ENCODE measurements around the gene NIPSNAP2. TPM values are rescaled to one million over a fixed set of nuclear protein-coding genes. Genes with fewer than 3 reads are reported as not detected.

The NIPSNAP2 gene
- total and polyA plus RNA-seq, 2 of the 13 experiments (the other 11 are each of a cell fraction or from before 2014, with no cell fraction given) = 40.3 to 61.5 TPM

GRCh38 chr7:55951637-55952351 is 12.6 kb upstream of the NIPSNAP2 start, which contains the start of gene MRPS17 (continued):
- peak; percentile 80 for TF ChIP-seq UBTF (CRISPR knock-in tag; IDR thresholded peaks at IDR 0.05)
- TF ChIP-seq ZNF512B (CRISPR knock-in tag; IDR thresholded peaks at IDR 0.05; ENCODE audit: borderline replicate concordance) = no peak
- TF ChIP-seq TOPORS (CRISPR knock-in tag; IDR thresholded peaks at IDR 0.05) = no peak
- TF ChIP-seq SALL2 (CRISPR knock-in tag; IDR thresholded peaks at IDR 0.05) = peak; percentile 57; the same call in 1 of the 2 replicates
- TF ChIP-seq ZBTB3 (CRISPR knock-in tag; IDR thresholded peaks at IDR 0.05; ENCODE audit: borderline replicate concordance, low read depth) = peak; percentile 59; the same call in 1 of the 2 replicates
- 0 out of 2 replicates have a peak, but pooled peaks have one; percentile 17 for TF ChIP-seq ZKSCAN8 (CRISPR knock-in tag; IDR thresholded peaks at IDR 0.05; ENCODE audit: borderline replicate concordance)
- TF ChIP-seq ZNF333 (CRISPR knock-in tag; IDR thresholded peaks at IDR 0.05; ENCODE audit: borderline replicate concordance) = peak; percentile 56; the same call in 1 of the 2 replicates
- no peak for TF ChIP-seq MZF1 (CRISPR knock-in tag; IDR thresholded peaks at IDR 0.05; ENCODE audit: borderline replicate concordance)
- no peak; the same call in 1 of the 2 replicates for TF ChIP-seq ATF7-NPFF (CRISPR knock-in tag; IDR thresholded peaks at IDR 0.05; ENCODE audit: low read depth)
- TF ChIP-seq ZNF367 (CRISPR knock-in tag; IDR thresholded peaks at IDR 0.05; ENCODE audit: borderline replicate concordance) = no peak
- TF ChIP-seq BHLHE40 (IDR thresholded peaks at IDR 0.05; ENCODE audit: low read length) = peak; percentile 53; the same call in 1 of the 2 replicates
- peak; percentile 72 for TF ChIP-seq FOXA3 (CRISPR knock-in tag; IDR thresholded peaks at IDR 0.05)
- TF ChIP-seq THYN1 (CRISPR knock-in tag; IDR thresholded peaks at IDR 0.05; ENCODE audit: borderline replicate concordance, low read depth) = no peak
- peak; percentile 71; the same call in 1 of the 2 replicates for TF ChIP-seq KDM3A (CRISPR knock-in tag; IDR thresholded peaks at IDR 0.05; ENCODE audit: low read depth)
- peak; percentile 90 to 96 for TF ChIP-seq POLR2A (IDR thresholded peaks at IDR 0.05; ENCODE audit: insufficient read depth in 1 of 2, low read depth in 2 of 2, low read length in 2 of 2)
- TF ChIP-seq ZNF430 (CRISPR knock-in tag; IDR thresholded peaks at IDR 0.05) = peak; percentile 47; the same call in 1 of the 2 replicates
- peak; percentile 68; the same call in 1 of the 2 replicates for TF ChIP-seq NAIF1 (CRISPR knock-in tag; IDR thresholded peaks at IDR 0.05; ENCODE audit: borderline replicate concordance)
- TF ChIP-seq ZFX (CRISPR knock-in tag; IDR thresholded peaks at IDR 0.05; ENCODE audit: low read depth) = peak; percentile 82
- no peak for TF ChIP-seq CSRNP2 (CRISPR knock-in tag; conservative IDR thresholded peaks at IDR 0.05; ENCODE audit: low read depth)
- 0 out of 2 replicates have a peak, but pooled peaks have one; percentile 48 for TF ChIP-seq ZNF224 (CRISPR knock-in tag; IDR thresholded peaks at IDR 0.05)
- TF ChIP-seq KLF12 (CRISPR knock-in tag; IDR thresholded peaks at IDR 0.05; ENCODE audit: borderline replicate concordance) = no peak
- TF ChIP-seq MXD3 (CRISPR knock-in tag; IDR thresholded peaks at IDR 0.05) = peak; percentile 81
- peak; percentile 90 for TF ChIP-seq ZNF501 (CRISPR knock-in tag; IDR thresholded peaks at IDR 0.05)
